Renal cortical epithelial cell (primary cell): ENCODE data around the gene PPP1R18. TPM values are rescaled to one million over a fixed set of nuclear protein-coding genes. Genes with fewer than 3 reads are reported as not detected.
"Not testable (repeated sequence)": the region's sequence is repeated elsewhere in the genome, so short reads cannot be mapped to it uniquely, and the experiment has no call there.

Experiments used
- DNase-seq: peaks from one replicate; pipeline ENCODE4 v3.0.0-alpha.2; 2011; ENCODE audit warnings: low read depth
- total RNA-seq: library from RNA; depleted of rRNA; stranded (reverse); fragments of >200 nt; gene quantifications from 2 replicates; pipeline ENCODE4 v1.2.3, GENCODE V29; 2014

PPP1R18 gene
- total RNA-seq, 1 donor from 2014 or later: 27.5 TPM

GRCh38 chr6:30666300-30666699 is 20.1 kb downstream of the PPP1R18 start:
- peak; percentile 49 for DNase-seq

DNA sequence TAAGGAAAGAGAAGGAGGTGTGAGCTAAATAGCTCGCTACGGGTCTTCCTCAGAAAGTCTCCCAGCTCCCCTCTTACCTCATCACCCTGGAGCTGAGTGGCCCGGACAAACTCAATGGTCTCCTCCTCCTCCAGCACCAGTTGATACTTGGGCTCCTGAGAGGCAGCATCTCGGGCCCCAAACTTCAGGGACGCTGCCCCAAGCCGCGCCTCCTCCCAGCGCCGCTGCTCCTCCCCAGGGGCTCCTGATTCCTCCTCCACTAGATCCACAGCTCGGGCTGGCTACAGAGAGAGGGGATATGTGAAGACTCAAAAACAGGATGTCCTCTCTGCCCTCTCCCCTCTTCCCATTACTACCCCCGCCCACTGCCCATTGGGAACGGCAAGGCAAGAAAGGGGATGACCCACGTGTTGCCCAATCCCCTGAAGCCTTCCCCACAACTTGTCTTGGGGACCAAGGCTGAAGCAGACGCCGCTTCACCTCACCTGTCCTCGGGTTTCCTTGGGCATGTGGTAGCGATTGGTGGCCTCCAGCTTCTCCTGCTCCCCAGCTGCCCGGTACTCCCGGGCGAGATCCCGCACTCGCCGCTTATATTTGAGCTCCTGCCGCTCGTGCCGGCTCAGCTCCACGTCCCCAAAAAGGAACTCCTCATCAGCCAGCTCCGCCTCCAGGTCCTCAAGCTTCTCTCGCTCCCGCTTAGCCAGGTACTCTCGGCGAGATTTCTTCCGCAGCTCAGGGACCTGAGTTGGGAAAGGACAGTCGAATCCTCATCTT is 21.3 kb downstream of the PPP1R18 start:
- DNase-seq: no peak

- not testable (repeated sequence) for DNase-seq
Observed at GRCh38 chr6:30657922-30658321, 28.5 kb downstream of the PPP1R18 start.

- DNase-seq: no peak
Observed at GRCh38 chr6:30657454-30657853, 29.0 kb downstream of the PPP1R18 start.

GRCh38 chr6:30656513-30656912 is 29.9 kb downstream of the PPP1R18 start:
- no peak for DNase-seq

- DNase-seq: no peak
Observed at GRCh38 chr6:30655743-30656094, 30.7 kb downstream of the PPP1R18 start.

GRCh38 chr6:30654798-30655742 is 31.4 kb downstream of the PPP1R18 start:
- no peak for DNase-seq

DNA sequence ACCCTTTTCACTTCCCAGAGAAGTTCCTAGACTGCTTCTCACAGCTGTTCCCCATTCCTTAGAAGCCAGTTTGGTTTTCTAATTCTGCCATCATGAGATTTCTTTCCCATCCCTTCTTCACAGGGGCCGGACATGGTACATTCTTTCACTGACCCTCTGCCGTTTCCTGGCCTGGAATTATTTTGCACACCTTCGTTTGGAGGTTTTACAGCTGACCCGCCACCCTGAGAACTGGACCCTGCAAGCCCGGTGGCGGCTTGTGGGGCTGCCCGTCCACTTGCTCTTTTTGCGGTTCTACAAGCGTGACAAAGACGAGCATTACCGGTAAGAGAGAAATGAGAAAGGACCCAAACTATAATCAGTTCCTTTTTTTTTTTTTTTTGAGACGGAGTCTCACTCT is 35.3 kb downstream of the PPP1R18 start:
- no peak for DNase-seq

GRCh38 chr6:30647242-30648116 is 39.0 kb downstream of the PPP1R18 start:
- peak; percentile 33 for DNase-seq

GRCh38 chr6:30646450-30647241 is 39.8 kb downstream of the PPP1R18 start, which contains the start of gene C6orf136:
C6orf136 (plus strand) TSS chr6:30647133; CDS start chr6:30647232, 99 bp downstream.
- DNase-seq: peak; percentile 85

DNA sequence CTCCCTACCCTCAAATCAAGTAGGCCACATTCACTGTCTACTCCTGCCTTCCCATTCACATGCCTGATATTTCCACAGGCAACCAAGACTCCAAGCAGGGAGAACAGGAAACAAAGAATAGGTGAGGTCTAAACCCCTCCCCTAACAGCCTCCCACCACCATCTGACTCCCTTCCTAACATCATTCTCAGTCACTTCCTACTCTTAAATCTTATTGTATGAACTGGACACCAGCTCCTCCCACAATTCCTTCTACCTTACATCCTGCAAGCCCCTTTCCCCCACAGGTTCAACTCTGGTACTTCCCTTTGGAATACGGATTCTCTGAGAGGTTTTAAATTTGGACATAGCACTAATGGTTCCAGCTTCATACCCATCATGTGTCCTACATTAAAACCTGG is 40.5 kb downstream of the PPP1R18 start:
- no peak for DNase-seq

- DNase-seq: no peak
Observed at GRCh38 chr6:30644769-30645168, 41.7 kb downstream of the PPP1R18 start.

GRCh38 chr6:30643656-30644055 is 42.8 kb downstream of the PPP1R18 start:
- DNase-seq: no peak

DNA sequence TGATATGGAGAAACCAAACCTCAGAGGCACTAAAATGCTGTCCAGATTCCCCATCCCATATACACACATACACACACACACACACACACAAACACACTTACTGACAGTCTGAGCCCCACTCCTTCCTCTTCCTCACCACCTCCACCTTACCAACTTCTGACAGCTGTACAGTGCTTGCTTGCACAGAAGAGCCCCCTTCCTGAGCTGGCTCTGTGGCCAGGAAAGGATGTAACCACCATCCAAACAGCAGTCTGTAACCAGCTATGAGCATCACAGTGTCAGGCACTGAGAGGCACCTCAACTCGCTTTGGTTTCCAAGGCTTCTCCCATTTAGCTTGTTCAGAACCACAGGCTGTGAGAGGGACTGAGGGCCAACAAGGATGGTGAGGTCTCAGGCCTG is 45.4 kb downstream of the PPP1R18 start:
- no peak for DNase-seq

DNA sequence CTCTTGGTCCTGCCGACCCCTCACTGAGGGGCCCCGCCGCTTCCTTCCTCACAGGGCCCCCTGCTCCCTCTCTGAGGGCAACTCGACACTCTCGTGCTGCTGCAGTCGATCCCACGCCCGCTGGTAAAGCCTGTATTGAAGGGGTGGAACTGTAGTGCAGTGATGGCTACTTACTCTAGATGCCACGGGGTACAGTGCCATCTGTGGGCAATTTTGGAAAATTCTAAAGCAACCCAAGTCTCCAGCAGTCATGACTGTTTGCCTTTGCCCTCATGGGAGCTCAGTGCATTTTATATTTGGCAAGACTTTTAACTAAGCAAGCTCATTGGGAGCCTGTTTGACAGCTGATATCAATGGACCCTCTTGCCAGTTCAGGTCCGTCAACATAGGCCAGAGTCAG is 46.0 kb downstream of the PPP1R18 start:
- DNase-seq: no peak

DNA sequence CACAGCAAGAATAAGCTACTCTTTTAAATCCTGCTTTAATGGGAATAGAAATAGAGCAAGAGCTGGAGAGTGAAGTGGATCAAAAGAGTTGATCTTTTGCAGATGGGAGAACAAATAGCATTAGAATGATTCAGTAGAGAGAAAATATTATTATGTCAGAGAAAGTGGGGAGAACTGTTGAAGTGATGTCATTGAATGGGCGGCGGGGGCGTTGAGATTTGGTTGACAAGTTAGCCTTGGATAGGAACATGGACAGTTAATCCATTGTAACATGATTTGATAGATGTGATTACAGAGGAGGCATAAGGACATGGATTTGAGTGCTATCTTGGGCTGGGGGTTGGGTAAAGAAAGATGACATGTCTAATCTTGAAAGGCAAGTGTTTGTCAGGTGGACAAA is 50.6 kb downstream of the PPP1R18 start:
- no peak for DNase-seq

GRCh38 chr6:30626484-30627366 is 59.7 kb downstream of the PPP1R18 start, which contains the start of gene ATAT1:
ATAT1 (plus strand) TSS chr6:30626874.
- DNase-seq: peak; percentile 47
